ENCODE data around the gene KCNIP4.

Gene KCNIP4

DNA sequence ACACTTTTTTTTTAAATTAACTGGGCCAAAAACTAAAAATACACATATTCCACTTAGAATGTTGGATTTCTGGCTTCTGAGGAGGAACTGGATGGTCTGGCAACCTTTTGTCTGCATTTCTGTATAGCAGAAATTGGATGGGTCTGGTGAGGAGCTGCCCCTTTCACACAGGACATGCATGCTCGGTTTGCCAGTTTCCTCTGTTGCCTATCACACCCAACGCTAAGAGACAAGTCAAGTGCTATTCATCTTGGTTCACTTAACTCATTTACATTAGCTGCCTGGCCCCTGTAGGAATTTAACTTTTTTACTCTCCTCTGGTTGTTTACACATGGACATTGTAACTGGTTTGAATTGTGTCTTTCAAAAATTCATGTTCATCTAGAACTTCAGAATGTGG lies 1052.6 kb downstream of the KCNIP4 start:
- no peak for DNase-seq

DNA sequence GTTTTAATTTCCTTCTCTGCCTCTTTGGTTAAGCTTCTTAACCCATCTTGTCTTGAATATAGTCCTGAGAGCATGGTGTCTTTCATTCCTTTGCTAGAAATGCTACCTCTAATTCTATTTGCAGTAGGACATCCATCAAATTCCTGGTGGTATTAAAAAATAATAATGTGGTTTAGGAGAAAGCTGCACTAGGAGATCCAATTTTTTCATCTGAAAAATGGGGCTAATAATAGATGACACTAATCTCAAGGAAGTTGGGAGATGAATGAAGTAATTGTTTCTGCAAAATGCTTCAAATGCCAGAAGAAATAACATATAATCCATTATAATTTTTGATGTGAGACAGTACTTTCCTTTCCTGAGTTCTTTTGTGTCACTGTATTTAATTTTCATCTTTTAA lies 1053.4 kb downstream of the KCNIP4 start:
- no peak for DNase-seq

DNA sequence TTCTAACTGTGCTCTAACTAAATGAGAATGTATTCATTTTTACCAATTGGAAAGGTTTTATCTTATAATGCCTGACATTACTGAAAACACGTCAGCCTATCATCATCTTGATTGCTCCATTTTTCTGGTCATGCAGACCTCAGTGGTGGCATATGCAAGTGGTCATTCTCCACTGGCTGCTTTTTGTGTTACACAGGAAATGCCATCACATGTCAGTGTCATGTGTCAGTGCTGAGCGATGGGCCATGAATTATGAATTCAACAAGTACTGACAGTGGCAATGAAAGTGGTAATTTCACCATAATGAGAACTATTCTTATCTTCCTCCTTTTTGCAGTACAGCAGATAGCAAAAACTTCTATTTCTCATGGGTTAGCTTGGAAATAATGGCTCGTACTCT lies 1057.8 kb downstream of the KCNIP4 start:
- no peak for DNase-seq

DNA sequence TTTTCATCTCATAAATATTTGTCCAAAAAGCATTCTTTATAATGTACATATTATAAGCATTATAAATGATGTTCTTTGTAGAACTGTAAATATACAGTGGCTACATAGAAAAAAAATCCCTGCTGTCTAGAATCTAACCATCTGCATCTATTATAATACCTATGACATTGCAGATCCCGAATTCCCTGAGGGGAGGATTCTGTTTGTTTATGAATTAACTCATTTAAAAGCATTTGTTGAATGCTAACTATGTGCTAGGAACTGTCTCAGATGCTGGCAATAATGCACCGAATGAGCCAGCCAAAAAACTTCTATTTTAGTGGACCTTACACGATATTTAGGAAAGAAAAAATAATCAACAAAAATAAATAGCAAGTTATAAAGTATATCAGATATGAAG lies 1058.7 kb downstream of the KCNIP4 start:
- no peak for DNase-seq

DNA sequence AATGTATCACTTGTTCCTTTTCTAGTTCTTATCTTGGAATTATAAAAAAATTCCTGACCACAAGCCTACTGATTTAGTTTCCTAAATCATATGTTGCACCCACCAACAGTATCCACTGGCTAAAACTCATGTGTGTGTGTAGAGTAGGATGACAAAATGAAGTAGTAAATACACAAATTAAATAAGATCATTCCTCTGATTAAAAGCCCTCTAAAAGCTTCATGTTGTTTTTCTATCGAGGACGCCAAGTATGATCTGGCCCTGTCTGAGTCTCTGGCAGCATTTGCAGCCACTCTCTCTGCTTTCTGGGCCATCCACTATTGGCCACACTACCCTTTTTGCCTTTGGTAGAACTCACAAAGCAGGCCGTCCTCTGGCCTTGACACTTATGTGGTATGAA lies 1064.9 kb downstream of the KCNIP4 start:
- DNase-seq: no peak

DNA sequence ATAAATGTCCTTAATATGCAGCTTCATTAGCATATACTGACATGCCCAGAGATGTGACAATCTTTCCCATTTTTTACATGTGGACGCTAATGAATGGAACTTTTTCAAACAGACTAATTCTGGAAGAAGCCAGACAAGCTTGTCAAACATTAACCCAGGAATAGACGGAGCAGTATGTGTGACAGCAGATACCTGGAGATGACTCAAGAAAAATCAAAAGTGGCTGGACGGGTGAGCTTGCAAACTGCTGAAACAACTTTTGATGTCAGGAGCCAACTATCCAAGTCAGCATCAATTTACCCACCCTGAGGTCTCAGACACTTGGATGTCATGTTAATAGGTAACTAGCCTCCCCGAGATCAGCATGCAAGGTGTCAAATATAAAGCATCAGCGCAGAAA lies 1065.3 kb downstream of the KCNIP4 start:
- DNase-seq: no peak

DNA sequence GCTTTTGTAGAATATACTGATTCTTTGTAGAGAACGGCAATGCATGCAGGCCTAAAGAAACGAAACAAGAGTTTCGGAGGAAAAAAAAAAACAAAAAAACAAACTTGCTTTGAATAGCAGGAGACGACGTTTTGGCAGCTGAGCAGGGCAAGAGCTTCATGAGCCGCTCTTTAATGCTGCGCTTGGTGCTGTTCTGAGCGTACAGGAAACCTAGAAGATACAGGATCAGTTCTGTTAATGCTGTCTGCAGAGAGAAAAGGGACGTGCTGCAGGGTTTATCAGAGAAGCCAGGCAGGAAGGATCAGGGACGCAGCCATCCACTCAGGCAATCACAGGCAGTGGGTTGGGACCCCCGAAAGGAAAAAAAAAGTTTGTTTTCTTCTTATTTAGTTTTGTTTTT lies 1066.1 kb downstream of the KCNIP4 start:
- DNase-seq: no peak

DNA sequence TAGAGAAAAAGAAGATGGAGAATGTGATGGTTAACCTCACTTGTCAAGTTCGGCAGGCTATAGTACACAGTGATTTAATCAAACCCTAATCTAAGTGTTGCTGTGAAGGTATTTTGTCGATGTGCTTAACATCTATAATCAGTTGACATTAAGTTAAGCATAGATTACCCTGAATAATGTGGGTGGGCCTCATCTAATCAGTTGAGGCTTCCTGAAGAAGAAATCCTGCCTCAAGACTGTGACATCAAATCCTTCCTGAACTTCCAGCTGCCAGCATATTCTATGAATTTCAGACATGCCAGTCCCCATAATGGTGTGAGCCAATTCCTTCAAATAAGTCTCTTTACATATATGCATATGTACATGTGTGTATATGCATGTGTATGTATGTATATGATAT lies 1066.9 kb downstream of the KCNIP4 start:
- no peak for DNase-seq

DNA sequence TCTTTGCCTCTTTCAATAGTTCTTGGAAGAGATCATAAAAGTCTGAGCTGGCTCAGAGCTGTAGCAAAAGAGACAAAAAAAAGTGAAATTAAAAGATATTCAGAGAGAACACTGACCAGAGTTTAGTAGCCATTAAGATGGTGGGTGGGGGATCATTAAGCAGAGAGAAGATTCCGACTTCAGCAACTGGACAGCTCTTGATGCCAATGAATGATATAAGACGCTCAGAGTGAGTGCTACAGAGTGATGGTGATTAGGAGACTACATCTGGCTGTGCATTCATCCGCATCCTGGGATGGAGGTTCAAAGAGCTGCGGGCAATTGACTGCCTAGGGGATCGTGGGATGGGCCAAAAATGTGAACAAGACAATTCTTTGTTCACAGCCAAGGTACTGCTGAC lies 1069.8 kb downstream of the KCNIP4 start:
- no peak for DNase-seq

DNA sequence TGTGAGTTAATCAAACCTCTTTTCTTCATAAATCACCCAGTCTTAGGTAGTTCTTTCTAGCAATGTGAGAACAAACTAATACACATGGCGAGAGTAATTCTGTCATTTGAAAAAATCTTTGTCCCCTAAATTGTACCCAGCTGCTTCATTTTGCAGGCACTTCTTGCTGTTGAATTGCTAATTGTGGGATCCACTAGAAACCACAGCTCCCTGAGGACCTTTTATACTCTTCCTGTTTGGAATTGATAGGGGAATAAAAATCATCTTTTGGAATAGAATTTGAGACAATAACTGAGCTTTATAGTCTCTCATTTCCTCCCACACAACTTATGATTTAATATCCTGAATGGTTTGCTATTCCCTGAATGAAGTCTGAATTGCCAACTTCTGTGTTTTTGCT lies 1078.1 kb downstream of the KCNIP4 start:
- no peak for DNase-seq

DNA sequence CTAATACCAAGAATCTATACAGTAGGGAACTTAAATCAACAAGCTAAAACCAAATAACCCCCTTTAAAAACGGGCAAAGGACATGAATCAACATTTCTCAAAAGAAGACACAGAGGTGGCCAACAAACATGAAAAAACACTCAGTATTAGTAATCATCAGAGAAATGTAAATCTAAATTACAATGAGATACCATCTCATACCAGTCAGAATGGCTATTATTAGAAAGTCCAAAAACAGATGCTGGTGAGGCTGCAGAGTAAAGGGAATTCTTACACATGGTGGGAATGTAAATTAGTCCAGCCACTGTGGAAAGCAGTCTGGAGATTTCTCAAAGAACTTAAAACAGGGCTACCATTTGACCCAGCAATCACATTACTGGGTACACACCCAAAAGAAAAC lies 1080.5 kb downstream of the KCNIP4 start:
- DNase-seq: no peak

DNA sequence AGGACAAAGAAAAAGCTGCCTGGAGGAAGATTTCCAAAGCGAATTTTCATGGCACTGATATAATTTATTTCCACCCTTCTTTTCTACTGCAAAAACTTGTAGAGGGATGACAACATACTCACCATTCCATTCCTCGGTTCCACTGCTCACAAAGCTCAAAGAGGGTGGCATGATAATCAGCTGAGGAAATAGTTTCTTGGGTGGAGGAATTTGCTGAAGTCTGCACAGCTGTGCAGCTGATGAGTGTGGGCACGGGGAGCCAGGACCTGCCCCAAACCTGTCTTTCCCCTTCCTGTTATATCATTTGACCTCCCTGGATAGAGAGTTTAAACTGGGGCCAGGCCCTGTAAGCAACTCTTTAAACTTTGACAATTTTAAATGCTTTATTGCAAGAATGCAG lies 1087.7 kb downstream of the KCNIP4 start:
- DNase-seq: no peak

DNA sequence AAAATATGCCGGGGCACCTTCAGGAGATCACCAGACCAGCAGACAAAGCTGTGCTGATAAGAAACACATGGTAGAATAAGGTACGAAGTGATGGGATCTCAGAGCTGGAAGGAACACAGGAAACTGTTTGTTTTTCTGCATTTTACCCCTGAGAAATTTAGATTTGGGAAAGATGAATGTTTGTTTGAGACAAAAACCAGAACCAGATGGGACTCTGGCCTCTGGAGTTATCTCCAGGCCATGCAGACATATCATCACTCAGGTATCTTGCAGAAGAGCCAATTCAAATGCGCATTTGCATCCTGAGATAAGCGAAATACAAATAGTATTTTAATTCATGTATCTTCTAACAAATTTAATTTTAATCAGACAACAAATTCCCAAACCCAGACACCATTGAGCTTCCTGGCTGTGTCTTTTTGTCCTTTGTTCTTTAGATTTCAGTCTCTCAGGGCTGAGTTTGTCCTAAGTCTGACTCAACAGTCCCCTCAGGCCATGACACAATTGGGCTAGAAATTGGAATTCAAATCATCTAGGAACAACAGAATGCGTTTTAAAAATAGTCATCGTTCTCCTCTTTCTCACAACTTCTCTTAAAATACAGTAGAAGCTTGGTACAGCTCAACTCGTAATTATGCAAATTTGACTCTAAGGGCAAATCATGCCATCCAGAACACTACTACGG lies 1089.3 kb downstream of the KCNIP4 start:
- no peak for DNase-seq

DNA sequence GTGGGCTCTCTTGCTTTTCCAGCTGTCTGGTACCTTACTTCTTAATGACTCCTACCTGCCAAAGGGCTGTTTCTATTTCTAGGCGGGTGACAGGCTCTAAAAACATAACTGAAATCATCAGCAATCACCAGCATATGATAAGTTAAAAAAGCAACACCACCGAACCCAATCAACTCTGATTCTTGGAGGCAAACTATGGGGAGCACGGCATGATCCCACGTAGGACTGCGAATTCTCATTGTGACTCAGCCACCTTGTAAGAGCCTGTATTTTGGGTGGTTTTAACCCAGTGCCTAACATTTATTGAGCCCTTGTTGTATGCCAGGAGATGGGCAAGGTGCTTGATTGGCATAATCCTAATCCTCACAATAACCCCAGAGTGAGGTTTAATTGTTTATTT lies 1091.5 kb downstream of the KCNIP4 start:
- no peak for DNase-seq

DNA sequence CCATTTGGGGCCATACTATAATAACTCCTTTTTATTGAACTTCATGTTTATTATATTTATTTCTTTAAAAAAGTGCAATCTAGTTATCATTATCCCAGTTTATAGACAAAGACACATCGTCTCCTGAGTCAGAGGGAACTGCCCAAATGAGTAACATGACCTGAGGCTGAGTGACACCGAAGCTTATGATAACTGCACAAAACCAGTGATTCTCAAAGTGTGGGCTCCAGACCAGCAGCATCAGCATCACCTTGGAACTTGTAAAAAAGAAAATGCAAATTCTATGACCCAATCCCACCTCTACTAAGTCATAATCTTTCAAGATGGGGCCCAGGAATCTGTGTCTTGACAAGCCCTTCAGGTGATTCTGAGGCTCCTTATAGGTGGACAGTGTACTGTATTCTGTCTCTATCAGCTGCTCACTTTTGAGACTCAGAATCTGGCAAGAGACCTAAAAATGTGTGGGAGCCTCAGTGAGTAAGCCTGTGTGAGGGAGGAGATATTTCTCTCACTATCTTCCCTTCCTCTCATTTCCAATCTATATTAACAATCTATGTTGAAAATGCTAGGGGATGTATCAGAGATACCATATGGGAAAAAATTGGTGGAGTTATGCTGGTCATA lies 1101.3 kb downstream of the KCNIP4 start:
- no peak for DNase-seq

DNA sequence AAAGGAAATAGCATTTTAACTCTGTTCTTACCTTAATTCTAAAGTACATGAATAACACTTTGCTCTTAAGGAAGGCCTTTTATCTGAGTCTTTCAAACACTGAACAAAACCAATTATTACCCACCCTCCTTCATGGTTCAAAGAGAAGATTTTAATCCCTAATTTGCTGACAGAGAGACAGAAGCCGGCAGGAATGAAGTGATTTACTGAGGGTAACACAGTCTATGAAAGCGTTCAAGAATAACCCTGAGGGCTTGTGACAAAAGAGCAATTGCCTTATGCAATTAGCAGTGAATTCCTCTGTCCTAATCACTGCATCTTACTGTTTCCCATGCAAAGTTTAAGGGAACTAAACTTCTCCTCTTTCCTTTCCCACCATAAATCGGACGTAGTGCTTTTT lies 1104.3 kb downstream of the KCNIP4 start:
- DNase-seq: no peak

DNA sequence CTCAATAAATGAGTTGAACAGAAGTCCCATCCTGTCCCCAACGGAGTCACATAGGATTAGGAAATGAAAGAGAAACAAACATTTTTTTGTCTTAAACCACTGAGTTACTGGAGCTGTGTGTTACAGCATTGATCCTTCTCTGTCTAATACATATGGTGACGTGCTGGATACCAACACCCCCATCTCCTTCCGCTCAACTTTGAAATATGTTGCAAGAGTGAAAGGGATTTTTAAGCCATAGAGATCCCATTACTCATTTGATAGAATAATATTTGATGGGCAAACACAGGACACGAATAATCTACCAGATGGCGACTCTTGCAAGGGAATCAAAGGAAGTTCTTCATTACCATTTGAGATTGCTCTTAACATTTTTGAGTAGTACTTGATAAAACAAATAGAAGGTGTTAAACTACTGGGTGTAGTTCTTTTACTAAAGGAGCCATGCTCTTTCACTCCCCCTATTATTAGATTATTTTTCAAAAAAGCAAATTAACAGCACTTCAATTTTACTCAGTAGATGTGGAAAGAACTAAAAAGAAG lies 1107.9 kb downstream of the KCNIP4 start:
- DNase-seq: no peak

DNA sequence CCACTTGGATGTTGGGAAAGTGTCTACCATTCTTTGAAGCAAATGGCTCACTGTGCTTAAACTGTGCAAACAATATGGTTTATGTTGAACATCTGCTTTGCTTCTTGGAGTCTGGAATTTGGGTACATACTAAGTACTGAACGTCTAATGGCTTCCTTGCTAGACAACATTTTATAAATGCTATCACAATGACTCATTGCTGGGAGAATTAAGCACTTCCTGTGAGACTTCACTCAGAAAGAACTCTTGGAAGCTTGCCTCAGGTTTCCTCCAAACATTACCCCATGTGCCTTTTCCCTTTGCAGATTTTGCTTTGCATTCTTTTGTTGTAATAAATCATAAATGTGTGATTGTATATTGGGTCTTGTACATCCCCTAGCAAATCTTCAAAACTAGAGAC lies 1108.6 kb downstream of the KCNIP4 start:
- no peak for DNase-seq

DNA sequence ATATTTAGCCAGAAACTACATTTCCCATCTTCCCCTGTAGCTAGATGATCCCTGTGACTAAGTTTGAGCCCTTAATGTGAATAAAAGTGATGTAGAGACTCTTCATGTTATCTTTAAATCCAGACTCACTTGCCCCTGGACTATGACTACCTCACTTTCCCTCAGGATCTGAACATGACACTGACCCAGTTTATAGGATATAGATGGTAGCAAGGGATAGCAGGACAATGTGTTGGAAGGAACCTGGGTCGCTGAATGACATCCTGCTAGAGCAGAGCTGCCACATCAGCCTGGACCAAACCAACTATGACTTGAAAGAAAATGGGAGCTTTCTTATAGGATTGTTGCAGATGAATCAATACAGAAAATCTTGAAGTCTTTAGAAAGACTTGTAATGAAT lies 1110.1 kb downstream of the KCNIP4 start:
- DNase-seq: no peak

DNA sequence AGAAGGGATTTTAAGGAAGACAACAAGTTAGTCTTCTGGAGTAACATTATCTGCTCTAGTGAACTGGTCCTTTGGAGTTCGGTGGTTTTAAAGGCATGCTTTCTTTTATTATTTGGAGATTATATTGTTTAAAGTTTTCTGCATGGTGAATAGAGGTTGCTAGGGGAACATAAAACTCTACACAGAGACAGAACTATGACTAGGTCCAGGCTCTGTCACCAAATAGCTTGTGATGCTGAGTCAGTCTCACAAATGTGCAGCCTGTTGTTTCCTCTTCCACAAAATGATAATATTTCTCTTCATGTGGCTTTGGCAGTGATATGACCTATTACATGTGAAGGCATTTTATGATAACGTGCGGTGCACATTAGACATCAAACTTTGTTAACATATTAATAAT lies 1115.7 kb downstream of the KCNIP4 start:
- no peak for DNase-seq

DNA sequence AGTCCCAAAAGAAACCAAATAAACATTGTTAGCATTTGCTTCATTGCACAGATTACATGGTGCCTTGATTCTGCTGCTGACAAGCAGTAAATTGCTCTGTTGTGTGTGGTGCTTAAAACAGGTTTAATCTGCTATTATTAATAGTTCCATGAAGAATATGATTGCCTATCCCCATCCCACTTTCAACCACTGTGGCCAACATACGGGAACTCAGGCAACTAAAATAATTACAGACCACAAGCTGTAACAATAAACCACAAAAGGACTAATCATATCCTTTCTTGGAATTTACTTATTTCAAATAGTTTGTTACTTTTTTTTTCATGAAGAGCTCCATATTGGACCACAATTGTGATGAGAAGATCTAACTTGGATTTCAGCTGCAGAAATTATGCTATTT lies 1116.8 kb downstream of the KCNIP4 start:
- no peak for DNase-seq

DNA sequence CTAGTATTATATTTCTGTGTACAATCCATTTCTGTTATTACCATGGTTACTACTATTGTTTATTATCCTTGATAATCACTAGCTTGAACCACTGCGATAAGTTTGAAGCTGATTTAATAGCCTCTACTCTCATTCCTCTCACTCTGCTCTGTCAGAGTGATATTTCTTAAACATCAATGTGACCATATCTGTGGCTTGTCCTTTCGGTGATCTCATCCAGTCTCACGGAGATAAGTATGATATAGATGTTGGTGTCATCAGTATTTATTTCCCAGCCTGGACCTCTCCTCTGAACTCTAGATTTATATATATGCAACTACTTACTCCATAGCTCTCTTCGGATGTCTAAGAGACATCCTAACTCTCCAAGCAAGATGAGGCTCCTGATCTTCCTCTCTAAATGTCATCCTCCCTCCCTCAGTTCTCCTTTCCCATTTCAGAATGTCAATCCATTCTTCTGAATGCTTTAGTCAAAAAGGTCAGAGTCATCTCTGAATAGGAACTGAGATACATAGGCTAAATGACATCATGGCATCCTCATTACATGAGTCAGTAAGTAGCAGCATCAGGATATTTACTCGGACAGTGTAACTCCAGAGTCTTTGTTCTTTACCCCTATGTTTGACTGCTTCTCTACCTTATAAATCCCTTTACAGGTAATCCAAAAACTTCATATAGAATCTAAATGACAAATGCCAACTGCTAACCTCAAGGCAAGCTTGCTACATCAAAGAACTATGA lies 1118.8 kb downstream of the KCNIP4 start:
- DNase-seq: no peak

DNA sequence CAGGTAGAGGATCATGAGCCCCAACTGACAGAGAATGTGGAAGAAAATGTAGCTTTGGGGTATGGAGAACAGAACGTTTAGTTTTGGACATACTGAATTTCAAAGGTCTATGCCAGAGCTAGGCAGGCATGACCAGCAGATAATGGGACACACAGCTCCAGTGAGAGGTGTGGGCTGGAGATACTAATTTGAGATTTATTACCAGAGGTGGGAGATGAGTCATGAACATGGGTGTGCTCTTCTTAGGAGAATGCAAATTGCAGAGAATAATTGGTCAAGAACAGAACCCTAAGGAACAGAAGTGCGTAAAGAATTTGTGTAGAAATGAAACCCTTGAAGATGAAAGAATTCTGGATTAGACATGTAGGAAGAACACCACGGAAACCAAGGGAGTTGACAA lies 1123.1 kb downstream of the KCNIP4 start:
- no peak for DNase-seq

DNA sequence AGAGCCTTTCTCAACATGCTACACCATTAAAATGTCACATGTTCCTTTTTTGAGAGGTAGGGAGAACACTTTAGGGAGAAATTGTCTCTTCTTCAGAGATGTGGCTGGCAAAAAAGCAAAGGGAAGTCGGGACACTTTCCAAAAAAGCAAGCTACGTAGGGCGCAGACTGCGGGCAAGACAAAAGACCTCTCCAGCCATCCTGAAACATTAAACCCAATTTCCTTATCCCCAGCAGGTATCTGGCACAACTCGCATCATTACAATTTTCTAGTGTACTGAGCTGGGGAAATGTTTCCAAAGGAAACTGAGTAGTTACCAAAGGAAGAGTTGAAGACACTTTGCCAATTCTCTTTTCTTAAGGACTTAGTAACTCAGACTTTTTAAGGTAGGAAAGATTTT lies 1132.3 kb downstream of the KCNIP4 start:
- DNase-seq: no peak
